Effector memory CD4-positive, alpha-beta T cell (primary cell): Measurements from ENCODE around the gene NADK.

Experiments
- DNase-seq, 3 donors: peaks; one replicate each; pipeline ENCODE4 v3.0.0-alpha.2; 2020
- H3K27ac ChIP-seq: 2 replicates; pipeline ENCODE4 v1.7.0; 2013; ENCODE audit warnings: mild to moderate bottlenecking, low read length, moderate library complexity; ENCODE audit not compliant: insufficient read depth, poor library complexity, severe bottlenecking
- H3K27me3 ChIP-seq: replicated peaks from 2 replicates; pipeline ENCODE4 v1.7.0; 2013; ENCODE audit warnings: mild to moderate bottlenecking, low read length; ENCODE audit not compliant: insufficient read depth, control insufficient read depth, poor library complexity, severe bottlenecking
- H3K36me3 ChIP-seq: 2 replicates; pipeline ENCODE4 v1.7.0; 2013; ENCODE audit warnings: mild to moderate bottlenecking, low read length, moderate library complexity; ENCODE audit not compliant: control insufficient read depth, insufficient read depth
- H3K4me1 ChIP-seq: 2 replicates; pipeline ENCODE4 v1.7.0; 2013; ENCODE audit warnings: low read length, mild to moderate bottlenecking; ENCODE audit not compliant: control insufficient read depth, insufficient read depth, poor library complexity, severe bottlenecking
- H3K4me3 ChIP-seq: 2 replicates; pipeline ENCODE4 v1.7.0; 2013; ENCODE audit warnings: low read length, low read depth, mild to moderate bottlenecking; ENCODE audit not compliant: insufficient read depth, poor library complexity, severe bottlenecking
- H3K9me3 ChIP-seq: 2 replicates; pipeline ENCODE4 v1.7.0; 2013; ENCODE audit warnings: mild to moderate bottlenecking, low read length, moderate library complexity; ENCODE audit not compliant: control insufficient read depth
- total RNA-seq, 3 donors: gene quantifications; one replicate each; lab custom pipeline; 2026; lab: John Stamatoyannopoulos, UW

Gene NADK, protein sequence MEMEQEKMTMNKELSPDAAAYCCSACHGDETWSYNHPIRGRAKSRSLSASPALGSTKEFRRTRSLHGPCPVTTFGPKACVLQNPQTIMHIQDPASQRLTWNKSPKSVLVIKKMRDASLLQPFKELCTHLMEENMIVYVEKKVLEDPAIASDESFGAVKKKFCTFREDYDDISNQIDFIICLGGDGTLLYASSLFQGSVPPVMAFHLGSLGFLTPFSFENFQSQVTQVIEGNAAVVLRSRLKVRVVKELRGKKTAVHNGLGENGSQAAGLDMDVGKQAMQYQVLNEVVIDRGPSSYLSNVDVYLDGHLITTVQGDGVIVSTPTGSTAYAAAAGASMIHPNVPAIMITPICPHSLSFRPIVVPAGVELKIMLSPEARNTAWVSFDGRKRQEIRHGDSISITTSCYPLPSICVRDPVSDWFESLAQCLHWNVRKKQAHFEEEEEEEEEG
- total RNA-seq, result 32.5 to 48.0 (median 40.4) reads per million in 3 donors

DNA sequence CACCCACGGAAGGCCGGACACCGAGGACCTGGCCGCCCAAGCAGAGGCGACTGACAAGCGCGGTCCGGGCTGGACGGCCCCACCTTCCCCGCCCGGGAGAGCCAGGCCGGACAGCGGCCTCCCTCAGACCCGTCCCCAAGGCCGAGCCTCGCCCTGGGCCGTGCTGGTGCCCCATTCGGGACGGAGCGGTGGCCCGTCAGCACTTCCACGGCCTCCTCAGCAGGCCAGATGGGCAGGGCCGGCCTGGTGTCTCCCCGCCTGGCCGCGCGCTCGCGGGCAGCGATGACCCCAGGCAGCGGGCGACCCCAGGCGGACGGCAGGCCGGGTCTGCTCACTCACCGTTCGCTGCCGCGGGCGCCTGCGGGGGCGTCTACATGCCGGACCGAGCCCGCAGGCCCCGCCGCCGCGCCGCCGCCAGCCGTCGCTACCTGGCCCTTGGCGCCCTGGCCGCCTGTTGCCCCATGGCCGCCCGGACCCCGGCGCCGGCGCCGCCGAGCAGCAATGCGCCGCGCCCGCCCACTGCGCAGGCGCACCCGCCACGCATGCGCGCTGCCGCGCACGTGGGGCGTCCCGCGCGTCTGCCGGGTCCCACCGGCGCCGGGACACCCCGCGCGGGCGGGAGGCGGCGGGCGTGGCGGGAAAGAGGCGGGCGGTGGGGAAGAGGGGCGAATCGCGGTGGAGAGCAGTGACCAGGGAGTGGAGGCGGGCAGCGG is at the start of gene NADK:
NADK (minus strand) TSS at position 521 of the 713 bp plus-strand sequence. CDS start 13,064 bp downstream, outside the sequence.
- H3K36me3 ChIP-seq, result no peaks in the 10 kb centered on the region
- H3K27me3 ChIP-seq, result no peaks in the 10 kb centered on the region
- H3K4me1 ChIP-seq, result peaks cover 45% of the 10 kb centered on the region
- H3K27ac ChIP-seq, result peak within 1 kb of the TSS; percentile 81
- peak; percentile 65 to 67 (median 67) for DNase-seq
- no peaks in the 10 kb centered on the region for H3K9me3 ChIP-seq
- peak within 1 kb of the TSS; percentile 56 for H3K4me3 ChIP-seq

DNA sequence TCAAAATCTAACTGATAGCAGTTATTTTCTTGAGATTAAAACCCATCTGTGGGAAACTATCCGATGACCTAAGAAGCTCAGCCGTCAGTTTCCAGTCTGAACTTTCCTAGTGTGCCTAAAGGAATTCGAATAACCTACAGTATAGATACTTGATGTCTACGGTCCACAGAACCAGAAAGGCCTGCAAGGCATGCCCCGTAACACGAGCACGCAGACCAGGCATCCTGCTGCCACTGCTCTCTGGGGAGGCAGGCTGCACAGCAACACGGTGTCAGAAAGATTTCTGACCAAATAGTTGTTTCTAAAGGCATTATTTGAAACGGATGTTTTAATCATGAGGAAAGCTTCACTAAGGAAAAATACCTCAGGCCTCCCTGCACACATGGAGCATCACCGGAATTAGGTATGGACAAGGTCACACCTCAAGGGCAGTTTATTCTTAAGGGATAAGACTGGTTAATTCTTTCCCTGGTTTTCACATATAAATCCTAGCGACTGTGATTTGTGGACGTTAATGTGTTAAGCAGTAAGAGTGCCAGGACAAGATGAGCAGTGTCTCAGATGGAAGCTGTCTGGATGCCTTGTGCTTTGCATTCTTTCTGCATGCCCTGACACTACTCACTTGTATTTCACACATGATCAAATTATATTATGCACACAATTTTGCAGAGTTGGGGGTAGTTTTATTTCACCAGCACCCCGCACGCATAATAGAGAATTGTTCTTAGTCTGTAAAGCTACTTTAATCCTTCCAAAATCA is 49.0 kb upstream of the NADK start:
- Histone ChIP-seq H3K9me3 (no peaks in the 10 kb centered on the region), H3K4me1 (peaks cover 1% of the 10 kb centered on the region), H3K27me3 (no peaks in the 10 kb centered on the region), H3K4me3 (no peak overlapping the region), H3K36me3 (peaks cover 21% of the 10 kb centered on the region), H3K27ac (no peak overlapping the region)
- DNase-seq, result no peak

DNA sequence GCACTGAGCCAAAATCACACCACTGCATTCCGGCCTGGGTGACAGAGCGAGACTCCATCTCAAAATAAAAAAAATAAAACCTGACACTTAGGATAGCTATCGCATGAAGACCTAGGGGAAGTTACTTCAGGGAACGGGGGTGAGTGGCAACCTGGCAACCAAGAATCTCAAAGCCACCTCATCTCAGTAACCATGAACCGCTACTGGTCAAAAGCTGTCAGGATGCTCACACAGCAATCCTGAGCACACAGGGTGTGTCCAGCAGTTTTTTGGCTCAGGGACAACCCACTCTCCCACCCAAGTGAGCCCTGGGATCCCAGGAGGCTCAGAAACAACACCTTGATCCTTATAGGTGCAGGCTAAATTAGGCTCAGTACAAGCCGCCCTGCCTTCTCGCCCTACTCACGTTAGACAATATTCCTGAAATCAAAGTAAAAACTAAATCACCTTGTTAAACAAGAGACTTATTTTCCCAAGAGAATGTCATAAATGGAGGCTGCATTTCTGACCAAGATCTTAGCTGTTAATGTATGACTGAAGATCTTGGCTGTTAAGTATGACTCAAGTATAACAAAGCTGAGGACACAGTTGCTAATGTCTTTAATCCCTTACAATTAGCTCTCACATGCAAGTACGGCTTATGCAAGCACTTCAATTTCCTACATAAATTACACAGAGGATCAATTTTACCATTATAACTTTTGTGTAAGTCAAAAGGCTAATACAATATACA is 48.3 kb upstream of the NADK start:
- DNase-seq, result no peak
- H3K4me1 ChIP-seq, result no peaks in the 10 kb centered on the region
- H3K4me3 ChIP-seq, result no peak overlapping the region
- no peak overlapping the region for H3K27ac ChIP-seq
- no peaks in the 10 kb centered on the region for H3K9me3 ChIP-seq
- no peaks in the 10 kb centered on the region for H3K27me3 ChIP-seq
- peaks cover 20% of the 10 kb centered on the region for H3K36me3 ChIP-seq

DNA sequence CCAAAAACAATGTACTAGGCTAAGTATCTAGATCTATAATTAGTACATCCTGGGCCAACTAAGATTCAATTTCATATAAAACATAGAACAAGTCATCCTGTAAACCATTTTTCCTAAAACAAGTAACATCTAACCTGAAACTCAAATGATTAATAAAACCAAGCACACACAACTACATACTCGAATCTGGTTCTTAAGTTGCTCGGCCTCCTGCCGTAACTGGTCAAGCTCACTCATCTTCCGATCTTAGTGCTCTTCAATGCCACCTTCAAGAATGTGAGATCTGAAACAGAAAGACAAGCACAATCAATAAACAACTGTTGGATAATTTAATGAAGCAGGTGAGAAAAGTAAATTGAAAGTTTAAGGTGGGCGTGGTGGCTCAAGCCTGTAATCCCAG is 46.9 kb upstream of the NADK start:
- Histone ChIP-seq H3K27ac (no peak overlapping the region), H3K27me3 (no peaks in the 10 kb centered on the region), H3K36me3 (peaks cover 20% of the 10 kb centered on the region), H3K9me3 (no peaks in the 10 kb centered on the region), H3K4me1 (no peaks in the 10 kb centered on the region), H3K4me3 (no peak overlapping the region)
- DNase-seq, result no peak

DNA sequence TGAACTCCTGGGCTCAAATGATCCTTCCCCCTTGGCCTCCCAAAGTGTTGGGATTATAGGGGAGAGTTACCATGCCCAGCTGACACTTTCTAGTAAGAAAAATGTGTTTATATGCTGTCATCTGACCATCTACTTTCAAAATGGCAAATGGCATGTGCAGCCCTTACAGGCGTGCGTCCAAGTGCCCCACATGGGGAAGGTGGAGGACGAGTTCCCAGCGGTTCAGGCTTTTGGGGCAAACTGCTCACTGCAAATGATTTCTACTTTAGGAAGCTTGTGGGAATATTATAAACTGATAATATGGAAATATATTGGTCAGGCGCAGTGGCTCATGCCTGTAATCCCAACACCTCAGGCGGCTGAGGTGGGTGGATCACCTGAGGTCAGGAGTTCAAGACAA is 41.5 kb upstream of the NADK start:
- no peak for DNase-seq
- peaks cover 36% of the 10 kb centered on the region for H3K36me3 ChIP-seq
- no peaks in the 10 kb centered on the region for H3K9me3 ChIP-seq
- H3K4me3 ChIP-seq, result no peak overlapping the region
- no peak overlapping the region for H3K27ac ChIP-seq
- H3K4me1 ChIP-seq, result no peaks in the 10 kb centered on the region
- no peaks in the 10 kb centered on the region for H3K27me3 ChIP-seq

DNA sequence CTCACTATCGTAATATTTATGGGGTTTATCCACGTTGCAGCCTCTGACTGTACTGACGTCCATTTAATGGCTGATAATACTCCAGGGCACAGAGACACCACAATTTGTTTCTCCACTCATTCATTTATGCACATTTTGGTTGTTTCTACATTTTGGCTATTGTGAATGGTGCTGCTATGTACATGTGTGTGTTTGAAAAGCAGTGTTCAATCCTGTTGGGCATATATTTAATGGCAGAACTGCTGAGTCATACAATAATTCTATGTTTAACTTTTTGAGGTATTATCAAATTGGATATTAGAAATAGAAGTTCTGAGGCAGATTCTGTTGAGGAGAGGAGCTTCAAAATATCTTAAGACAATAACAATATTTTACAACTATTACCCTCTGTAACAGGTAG is 39.0 kb upstream of the NADK start:
- H3K9me3 ChIP-seq, result no peaks in the 10 kb centered on the region
- no peak for DNase-seq
- H3K27ac ChIP-seq, result no peak overlapping the region
- H3K4me1 ChIP-seq, result no peaks in the 10 kb centered on the region
- peaks cover 44% of the 10 kb centered on the region for H3K36me3 ChIP-seq
- H3K4me3 ChIP-seq, result no peak overlapping the region
- H3K27me3 ChIP-seq, result no peaks in the 10 kb centered on the region

DNA sequence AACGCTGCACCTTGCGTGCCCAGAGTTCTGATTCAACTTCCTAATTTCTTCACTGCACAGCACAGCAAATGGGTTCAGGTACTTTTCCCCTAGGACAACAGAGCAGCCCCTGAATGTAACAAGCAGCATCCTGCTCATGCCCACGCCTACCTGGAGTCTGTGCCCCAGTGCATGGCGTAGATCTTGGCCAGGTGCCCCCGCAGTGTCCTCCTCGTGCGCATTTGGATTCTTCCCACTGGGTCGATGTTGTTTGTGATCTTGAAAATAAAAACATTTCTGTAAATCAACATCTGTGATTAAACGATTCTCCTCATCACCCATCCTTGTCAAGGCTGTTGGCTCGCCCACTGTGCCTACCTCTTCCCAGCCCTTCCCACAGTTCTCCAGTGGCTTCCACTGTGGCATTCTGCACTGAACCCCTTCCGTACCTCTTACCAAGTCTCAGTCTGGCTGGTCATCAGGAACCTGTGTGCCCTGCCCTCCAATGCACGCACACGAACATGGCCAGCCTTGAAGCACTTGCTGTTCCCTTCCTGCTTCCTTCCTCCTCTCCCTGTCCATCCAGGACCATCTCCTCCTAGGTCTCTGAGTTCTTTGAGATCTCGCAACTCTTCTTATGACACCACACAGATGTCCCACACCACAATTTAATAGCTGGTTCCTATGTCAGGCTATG is 37.5 kb upstream of the NADK start:
- Histone ChIP-seq H3K27me3 (no peaks in the 10 kb centered on the region), H3K9me3 (no peaks in the 10 kb centered on the region), H3K4me3 (no peak overlapping the region), H3K27ac (no peak overlapping the region), H3K36me3 (peaks cover 49% of the 10 kb centered on the region), H3K4me1 (no peaks in the 10 kb centered on the region)
- DNase-seq, result no peak

DNA sequence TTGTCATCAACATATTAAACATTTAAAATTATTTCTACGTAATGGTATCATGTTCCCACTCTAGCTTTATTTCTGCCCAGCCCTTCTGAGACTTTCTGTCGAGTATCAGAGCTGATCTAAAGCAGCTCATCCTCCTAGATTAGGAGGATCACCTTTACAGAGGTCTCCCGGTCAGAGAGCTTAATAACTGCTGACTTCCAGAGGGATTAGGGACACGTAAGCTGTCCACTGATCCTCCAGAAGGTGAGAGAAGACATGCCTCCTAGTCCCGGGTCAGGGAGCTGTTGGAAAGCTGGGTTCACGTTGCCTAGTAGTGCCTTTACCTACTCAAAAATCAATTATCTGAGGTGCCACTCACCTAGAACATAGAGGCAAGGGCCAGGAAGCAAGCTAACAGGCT is 31.2 kb upstream of the NADK start:
- Histone ChIP-seq H3K4me3 (no peak overlapping the region), H3K27me3 (no peaks in the 10 kb centered on the region), H3K4me1 (no peaks in the 10 kb centered on the region), H3K9me3 (no peaks in the 10 kb centered on the region), H3K36me3 (peaks cover 62% of the 10 kb centered on the region), H3K27ac (no peak overlapping the region)
- no peak for DNase-seq

DNA sequence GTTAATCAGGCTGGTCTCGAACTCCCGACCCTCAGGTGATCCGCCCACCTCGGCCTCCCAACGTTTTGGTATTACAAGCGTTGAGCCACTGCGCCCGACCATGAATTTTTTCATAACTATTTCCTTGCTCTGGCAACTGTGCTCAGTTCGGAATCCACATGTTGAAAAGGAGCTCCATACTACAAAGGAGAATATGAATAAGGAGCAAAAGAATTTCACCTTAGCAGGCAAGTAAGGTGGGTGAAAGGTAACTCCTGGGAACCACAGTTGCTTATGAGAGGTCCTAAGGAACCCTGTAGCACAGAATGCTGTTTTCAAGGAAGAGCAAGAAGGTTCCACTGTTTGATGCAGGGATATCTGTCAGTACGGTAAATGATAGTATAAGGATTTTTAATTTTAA is 29.9 kb upstream of the NADK start:
- Histone ChIP-seq H3K27me3 (no peaks in the 10 kb centered on the region), H3K36me3 (peaks cover 58% of the 10 kb centered on the region), H3K27ac (no peak overlapping the region), H3K4me1 (no peaks in the 10 kb centered on the region), H3K4me3 (no peak overlapping the region), H3K9me3 (no peaks in the 10 kb centered on the region)
- DNase-seq, result no peak
